ENCODE measurements around the gene RAPGEF6.
"Not testable (repeated sequence)": the region's sequence is repeated elsewhere in the genome, so short reads cannot be mapped to it uniquely, and the experiment has no call there.

The RAPGEF6 gene

DNA sequence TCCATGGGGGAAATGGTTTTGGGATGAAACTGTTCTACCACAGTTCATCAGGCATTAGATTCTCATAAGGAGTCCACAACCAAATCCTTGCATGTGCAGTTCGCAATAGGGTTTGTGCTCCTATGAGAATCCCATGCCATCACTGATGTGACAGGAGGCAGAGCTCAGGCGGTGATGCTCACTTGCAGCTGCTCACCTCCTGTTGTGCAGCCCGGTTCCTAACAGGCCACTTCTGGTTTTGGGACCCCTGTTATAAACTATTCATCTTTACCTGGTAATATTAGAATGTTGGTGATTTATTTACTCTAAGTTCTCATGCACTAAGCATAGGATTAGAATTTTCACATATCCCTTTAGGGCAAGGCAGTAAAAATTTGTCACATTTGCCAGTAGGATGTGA lies 248.9 kb downstream of the RAPGEF6 start:
- no peak for DNase-seq (ENCODE audit: low read depth)

DNA sequence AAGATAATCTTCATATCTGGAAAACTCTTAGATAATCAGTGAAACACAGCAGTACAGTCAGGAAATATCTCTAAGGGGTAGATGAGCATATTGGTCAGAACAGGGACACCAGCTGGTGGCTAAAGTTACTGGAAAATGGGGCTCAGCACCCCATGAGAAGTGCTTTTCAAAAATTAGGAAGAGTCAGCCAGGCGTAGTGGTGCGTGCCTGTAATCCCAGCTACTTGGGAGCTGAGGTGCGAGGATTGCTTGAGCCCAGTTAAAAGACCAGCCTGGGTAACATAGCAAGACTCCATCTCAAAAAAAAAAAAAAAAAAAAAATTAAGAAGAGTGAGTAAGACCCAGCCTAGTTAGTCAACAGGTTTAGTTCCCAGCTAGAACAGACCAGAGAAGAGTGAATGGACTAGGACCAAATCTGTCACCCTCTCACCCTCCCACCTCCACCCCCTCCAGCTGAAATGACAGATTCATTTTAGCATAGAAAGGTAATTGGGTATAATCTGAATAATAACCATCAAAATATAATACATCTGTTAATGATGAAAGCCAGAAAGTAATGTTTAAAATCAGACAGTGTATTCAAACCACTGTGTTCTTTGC lies 250.3 kb downstream of the RAPGEF6 start:
- DNase-seq (ENCODE audit: low read depth) = no peak

DNA sequence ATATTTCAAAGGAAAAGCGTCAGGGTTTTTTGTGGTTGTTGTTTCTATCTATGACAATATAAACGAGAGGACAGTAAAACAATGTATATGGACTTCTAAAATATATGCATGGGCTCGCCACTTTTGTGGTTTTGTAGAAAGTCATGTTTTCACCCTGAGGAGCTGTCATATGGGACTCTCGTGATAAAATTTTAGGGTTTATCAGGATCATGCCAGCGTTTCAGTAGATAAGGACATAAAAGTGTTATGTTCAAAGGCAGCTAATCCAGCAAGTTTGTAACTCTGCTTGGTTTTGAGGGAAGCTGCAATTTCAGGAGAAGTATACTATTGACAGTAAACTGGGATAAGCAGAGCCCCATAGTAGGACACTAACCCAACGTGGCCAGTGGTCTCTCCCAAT lies 250.9 kb downstream of the RAPGEF6 start:
- no peak for DNase-seq (ENCODE audit: low read depth)

DNA sequence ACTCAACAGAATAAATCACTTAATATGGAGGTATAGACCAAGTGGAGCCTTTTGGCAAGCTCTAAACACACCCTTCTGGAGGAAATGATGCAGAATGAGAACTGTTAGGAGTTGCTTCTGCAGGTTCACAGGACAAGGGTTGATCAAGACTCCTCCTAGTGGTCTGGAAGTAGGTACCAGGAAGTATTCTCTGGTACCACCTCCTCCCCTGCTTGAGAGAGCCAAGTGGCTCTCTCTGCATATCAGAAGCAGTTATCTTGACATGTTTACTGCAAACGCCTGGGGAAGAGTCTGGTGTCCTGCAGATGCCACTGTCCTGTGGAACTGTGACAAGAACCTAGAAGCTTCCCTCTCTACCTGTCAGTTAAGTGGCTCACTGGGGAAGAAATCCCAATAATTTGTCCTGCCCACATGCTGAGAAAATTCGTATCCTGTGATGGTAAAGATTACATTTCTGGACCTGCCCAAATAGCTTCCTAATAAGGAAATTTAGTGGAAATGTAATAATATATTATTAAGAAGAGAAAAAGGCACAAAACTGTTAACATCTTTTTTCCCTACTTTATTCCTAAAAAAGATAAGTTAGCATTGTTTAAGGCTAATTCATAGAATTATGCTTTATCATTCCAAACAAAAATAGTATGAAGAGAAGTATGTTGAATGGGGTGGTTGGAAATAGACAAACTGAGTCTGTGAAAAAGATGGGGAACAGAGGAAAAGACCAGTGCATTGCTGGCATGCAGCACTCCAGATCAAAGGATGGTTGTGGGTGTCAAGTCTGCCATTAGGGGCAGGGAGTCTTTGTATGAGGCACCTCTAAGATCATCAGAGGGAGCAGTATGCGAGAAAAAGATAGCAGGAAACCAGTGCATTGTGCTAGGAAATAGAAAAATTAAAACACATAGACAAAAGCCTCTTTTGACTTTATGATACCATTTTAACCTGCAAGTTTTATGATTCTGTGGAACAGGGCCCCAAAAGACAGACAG lies 252.3 kb downstream of the RAPGEF6 start:
- DNase-seq (ENCODE audit: low read depth) = peak; percentile 27

DNA sequence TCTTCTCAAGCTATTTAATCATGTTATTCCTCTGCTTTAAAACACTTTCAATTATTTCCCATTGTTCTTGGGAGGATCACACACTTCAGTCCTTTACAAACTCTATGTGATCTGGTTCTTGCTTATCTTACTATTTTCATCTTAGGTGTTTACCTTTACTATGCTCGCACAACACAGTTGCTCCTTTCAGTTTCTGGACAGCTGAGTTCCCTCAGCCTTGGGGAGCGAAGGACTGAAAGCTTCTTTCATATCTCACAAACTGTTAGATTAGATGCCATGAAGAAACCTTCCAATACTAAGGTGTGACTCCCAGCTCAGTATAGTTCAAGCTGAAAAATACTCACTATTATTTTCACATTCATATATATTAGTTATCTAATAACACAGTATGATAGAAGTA lies 253.3 kb downstream of the RAPGEF6 start:
- no peak for DNase-seq (ENCODE audit: low read depth)

DNA sequence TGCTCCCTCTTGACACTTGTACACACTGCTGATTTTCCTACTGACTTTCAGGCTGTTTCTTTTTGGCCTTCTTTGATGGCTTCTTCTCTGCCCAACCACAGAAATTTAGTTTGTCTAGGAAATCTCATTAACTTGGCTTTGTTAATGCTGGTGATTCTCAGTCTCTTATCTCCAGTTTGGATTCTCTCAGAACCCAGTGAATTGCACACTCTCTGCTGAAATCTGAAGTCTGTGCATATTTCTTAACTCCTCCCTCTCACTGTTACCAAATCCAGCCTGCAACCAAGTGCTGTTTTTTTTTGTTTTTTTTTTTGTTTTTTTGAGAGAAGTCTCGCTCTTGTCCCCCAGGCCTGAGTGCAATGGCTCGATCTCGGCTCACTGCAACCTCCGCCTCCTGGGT lies 254.0 kb downstream of the RAPGEF6 start:
- peak; percentile 18 for DNase-seq (ENCODE audit: low read depth)

DNA sequence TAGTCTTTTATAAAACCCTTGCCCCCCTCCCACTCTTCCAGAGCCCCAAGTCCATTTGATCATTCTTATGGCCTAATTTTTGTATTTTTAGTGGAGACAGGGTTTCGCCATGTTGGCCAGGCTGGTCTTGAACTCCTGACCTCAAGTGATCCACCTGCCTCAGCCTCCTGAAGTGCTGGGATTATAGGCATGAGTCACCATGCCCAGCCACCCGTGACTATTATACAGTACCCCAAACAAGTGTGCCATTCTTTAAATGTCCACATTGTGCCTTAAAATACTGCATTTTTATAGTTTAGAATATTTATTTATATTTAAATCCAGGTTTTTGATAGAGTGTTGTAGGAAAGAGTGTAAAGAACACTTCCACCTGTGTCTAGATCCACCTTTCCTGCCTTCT lies 254.8 kb downstream of the RAPGEF6 start:
- DNase-seq (ENCODE audit: low read depth) = not testable (repeated sequence)

DNA sequence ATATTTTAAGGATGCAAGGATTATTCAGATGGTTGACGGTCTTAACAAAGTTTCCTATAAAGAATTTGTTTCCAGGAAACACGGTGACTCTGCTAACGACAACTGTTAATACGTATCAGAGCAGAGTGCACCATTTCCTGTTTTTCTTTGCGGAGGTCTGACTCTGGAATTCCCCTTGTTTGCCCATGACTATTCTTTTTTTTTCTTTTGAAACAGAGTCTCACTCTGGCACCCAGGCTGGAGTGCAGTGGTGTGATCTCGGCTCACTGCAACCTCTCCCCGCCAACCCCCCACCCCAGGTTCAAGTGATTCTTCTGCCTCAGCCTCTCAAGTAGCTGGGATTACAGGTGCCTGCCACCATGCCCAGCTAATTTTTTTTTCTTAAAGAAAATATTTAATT lies 255.3 kb downstream of the RAPGEF6 start:
- DNase-seq (ENCODE audit: low read depth) = peak; percentile 33

DNA sequence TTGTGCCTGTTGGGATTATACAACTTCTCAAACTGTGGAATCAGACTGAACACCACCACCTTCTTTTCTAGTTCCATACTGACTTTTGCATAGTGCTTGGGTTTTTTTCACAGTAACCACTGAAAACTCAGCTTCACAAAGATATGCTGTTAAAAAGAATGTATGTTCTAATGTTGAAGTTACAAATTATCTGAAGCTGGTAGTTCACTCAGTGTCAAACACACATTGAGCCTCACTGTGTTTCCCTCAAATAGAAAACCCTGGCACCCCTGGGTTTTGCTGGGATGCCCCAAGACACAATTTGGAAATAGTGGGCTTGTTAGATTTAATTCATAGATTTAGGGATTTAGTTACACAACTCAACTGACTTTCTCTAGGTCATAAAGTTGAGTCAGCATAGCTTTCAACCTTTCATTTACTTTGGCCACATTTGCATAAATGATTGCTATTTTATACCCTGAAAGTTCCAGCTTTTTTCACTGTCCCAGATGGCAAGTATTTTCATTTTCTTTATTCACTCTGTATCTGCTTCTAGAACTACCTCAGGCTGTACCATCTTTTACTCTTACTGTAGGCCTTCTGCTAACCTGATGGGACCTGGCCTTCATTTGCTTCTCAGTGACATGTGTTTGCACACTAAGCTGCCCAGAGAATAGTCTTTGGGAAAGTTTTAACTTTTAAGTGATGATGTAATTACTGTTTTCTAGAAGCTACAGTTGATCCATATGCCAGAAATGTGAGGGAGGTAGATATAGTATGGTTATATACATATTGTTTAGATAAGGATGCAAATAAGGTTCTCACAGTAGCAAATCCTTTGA lies 256.1 kb downstream of the RAPGEF6 start:
- no peak for DNase-seq (ENCODE audit: low read depth)

DNA sequence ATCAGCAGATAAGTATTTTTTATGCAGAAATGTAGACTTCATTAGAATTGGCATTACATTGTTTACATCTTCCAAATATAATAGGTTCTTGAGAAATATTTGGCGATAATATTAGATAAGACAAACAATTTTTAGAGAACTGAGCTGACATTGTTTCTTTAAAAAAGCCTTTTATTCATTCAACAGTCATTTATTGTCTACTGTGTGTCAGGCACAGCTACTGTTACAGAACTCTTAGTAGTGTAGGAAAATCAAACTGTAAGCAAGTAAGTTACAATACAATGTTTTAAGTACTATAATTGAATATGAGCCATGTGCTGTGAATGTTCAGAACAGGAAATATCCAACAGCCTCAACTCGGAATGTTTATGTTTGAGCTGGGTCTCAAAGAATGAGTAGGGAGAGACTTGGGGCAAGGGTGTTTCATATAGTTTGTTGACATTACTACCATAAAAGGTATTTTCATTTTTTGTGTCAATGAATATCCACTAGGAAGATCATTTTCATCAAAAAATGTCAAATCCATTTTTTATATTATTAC lies 257.2 kb downstream of the RAPGEF6 start:
- DNase-seq (ENCODE audit: low read depth) = no peak

DNA sequence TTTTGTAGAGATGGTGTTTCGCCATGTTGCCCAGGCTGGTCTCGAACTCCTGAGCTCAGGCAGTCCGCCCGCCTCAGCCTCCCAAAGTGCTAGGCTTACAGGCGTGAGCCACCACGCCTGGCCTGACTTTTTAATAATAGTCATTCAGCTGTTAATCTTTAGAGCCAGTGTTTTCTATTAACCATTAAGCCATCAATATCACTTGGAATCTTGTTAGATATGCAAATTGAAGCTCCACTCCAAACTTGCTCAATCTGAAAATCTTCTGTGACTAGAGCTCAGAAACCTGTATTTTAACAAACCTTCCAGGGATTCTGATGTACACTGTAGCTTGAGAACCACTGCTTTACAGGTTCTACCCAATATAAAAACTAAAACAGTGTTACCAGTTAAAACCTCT lies 257.7 kb downstream of the RAPGEF6 start:
- DNase-seq (ENCODE audit: low read depth) = no peak

DNA sequence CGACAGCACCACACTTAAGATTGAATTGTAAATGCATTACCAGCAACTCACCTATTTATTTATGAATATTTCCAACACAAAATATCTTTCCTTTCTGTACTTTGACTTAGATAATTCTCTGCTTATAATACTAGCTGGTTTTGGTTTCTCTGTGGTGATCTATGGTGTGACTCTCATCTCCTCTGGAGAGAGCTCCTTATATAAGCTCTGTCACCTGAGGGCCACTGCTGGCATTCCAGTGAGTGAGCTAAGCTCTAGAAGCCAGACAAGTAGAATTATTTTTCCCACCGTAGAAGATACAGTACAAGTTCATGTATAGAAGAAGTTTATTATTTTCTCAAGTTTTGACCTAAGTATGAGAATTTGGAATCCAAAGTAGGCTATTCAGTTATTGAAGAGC lies 259.7 kb downstream of the RAPGEF6 start:
- DNase-seq (ENCODE audit: low read depth) = no peak
